B cell (primary cell): ENCODE results near the gene CCL17. TPM values are rescaled to one million over a fixed set of nuclear protein-coding genes. Genes with fewer than 3 reads are reported as not detected.
A peak's percentile ranks its signal among the peaks of the same experiment; 100 is the strongest.

Experiments used
- ATAC-seq: fragments of 200-7000 bp; cut with Tn5 transposase; one replicate; pipeline ENCODE4 v1.10.0; 2021; ENCODE audit warnings: low read depth, mild to moderate bottlenecking, moderate number of reproducible peaks, moderate library complexity
- CTCF ChIA-PET: fragments of 350-600 bp; sonication (Branson Sonifier 250); formaldehyde crosslinking; loops from one replicate; lab custom pipeline; 2021; ENCODE audit warnings: antibody characterized with exemption, inconsistent platforms; lab: Charles Lee
- POLR2A ChIA-PET: fragments of 350-600 bp; sonication (Branson Sonifier 250); formaldehyde crosslinking; loops from one replicate; lab custom pipeline; 2021; ENCODE audit warnings: antibody characterized with exemption; lab: Charles Lee
- DNase-seq: peaks from one replicate; pipeline ENCODE4 v3.0.0; 2013
- H2AFZ ChIP-seq: 2 replicates; pipeline ENCODE4 v1.6.1; 2012; ENCODE audit warnings: mild to moderate bottlenecking, low read depth, low read length; ENCODE audit not compliant: insufficient read depth, poor library complexity, severe bottlenecking
- H3K27ac ChIP-seq, 2 donors: 1 replicate in 1 of 2; 2 replicates in 1 of 2; pipeline ENCODE4 v1.5.1; 2012 to 2013; ENCODE audit warnings: low read length in 2 of 2, mild to moderate bottlenecking in 2 of 2, moderate library complexity in 1 of 2
- H3K27me3 ChIP-seq, 4 experiments: fragments of 200-600 bp in 1 of 4; sonication (generic) in 1 of 4; replicated peaks in 1 of 4; 1 replicate in 2 of 4; 2 replicates in 2 of 4; pipeline versions ENCODE4 v1.6.1 to v1.7.0; 2013 to 2016; ENCODE audit warnings: low read length in 3 of 4, mild to moderate bottlenecking in 2 of 4, mixed read lengths in 1 of 4, moderate library complexity in 1 of 4; ENCODE audit not compliant: insufficient read depth in 4 of 4, control insufficient read depth in 3 of 4; ENCODE audit errors: control extremely low read depth in 1 of 4
- H3K36me3 ChIP-seq, 2 experiments: replicated peaks in 1 of 2; 1 replicate in 1 of 2; 2 replicates in 1 of 2; pipeline versions ENCODE4 v1.6.1 to v1.7.1; 2013; ENCODE audit warnings: low read length in 1 of 2; ENCODE audit not compliant: insufficient read depth in 2 of 2, control insufficient read depth in 1 of 2; ENCODE audit errors: control extremely low read depth in 1 of 2, extremely low read depth in 1 of 2
- H3K4me1 ChIP-seq, 2 donors: fragments of 200-600 bp in 1 of 2; sonication (generic) in 1 of 2; 1 replicate in 1 of 2; 2 replicates in 1 of 2; pipeline versions ENCODE4 v1.5.1 to v1.6.1; 2013 to 2017; ENCODE audit warnings: low read length in 2 of 2; ENCODE audit not compliant: control insufficient read depth in 2 of 2, insufficient read depth in 2 of 2
- H3K4me2 ChIP-seq: replicated peaks from 2 replicates; pipeline ENCODE3; 2012; ENCODE audit warnings: mild to moderate bottlenecking, low read depth, low read length; ENCODE audit not compliant: poor library complexity, severe bottlenecking
- H3K4me3 ChIP-seq, 5 experiments: fragments of 200-600 bp in 1 of 5; sonication (generic) in 1 of 5; 1 replicate in 3 of 5; 2 replicates in 2 of 5; pipeline versions ENCODE4 v1.5.1 to v1.7.0; 2011 to 2016; ENCODE audit warnings: low read length in 4 of 5, mild to moderate bottlenecking in 4 of 5, low read depth in 2 of 5, control low read depth in 1 of 5, moderate library complexity in 1 of 5; ENCODE audit not compliant: insufficient read depth in 1 of 5; ENCODE audit errors: control extremely low read depth in 1 of 5, extremely low read depth in 1 of 5
- H3K79me2 ChIP-seq: fragments of 200-600 bp; sonication (generic); one replicate; pipeline ENCODE4 v1.6.0; 2016; ENCODE audit warnings: low read length; ENCODE audit not compliant: control insufficient read depth, insufficient read depth
- H3K9ac ChIP-seq: fragments of 200-600 bp; sonication (generic); 2 replicates; pipeline ENCODE4 v1.6.1; 2017; ENCODE audit warnings: mild to moderate bottlenecking, low read length, moderate library complexity
- H3K9me3 ChIP-seq, 3 donors: one replicate each; pipeline versions ENCODE4 v1.6.1 to v1.7.1; 2013; ENCODE audit warnings: low read length in 2 of 3; ENCODE audit not compliant: control insufficient read depth in 2 of 3, insufficient read depth in 1 of 3; ENCODE audit errors: control extremely low read depth in 1 of 3
- H4K20me1 ChIP-seq: 2 replicates; pipeline ENCODE4 v1.6.0; 2012; ENCODE audit warnings: mild to moderate bottlenecking, low read length; ENCODE audit not compliant: insufficient read depth, control insufficient read depth, poor library complexity, severe bottlenecking
- H3K27ac Mint-ChIP-seq: one replicate; pipeline ENCODE4 v1.8.0; 2021; ENCODE audit warnings: mixed read lengths
- H3K27me3 Mint-ChIP-seq: one replicate; pipeline ENCODE4 v1.8.0; 2021; ENCODE audit warnings: mixed read lengths
- H3K4me1 Mint-ChIP-seq: one replicate; pipeline ENCODE4 v1.8.0; 2021; ENCODE audit warnings: mixed read lengths
- H3K4me3 Mint-ChIP-seq: one replicate; pipeline ENCODE4 v1.8.0; 2021; ENCODE audit warnings: mixed read lengths
- H3K9me3 Mint-ChIP-seq: one replicate; pipeline ENCODE4 v1.8.0; 2022; ENCODE audit warnings: mixed read lengths; ENCODE audit not compliant: insufficient read depth
- CTCF ChIP-seq: fragments of 200-600 bp; IDR thresholded peaks from one replicate; pipeline ENCODE4 v1.8.0; 2022; ENCODE audit warnings: antibody characterized with exemption, mild to moderate bottlenecking
- EZH2 ChIP-seq: IDR thresholded peaks from 2 replicates; pipeline ENCODE4 v1.6.1; 2012; ENCODE audit warnings: borderline replicate concordance, low read depth, mild to moderate bottlenecking, moderate library complexity, low read length; ENCODE audit not compliant: insufficient read depth, poor library complexity, severe bottlenecking
- WGBS: methylation state at CpG from one replicate; pipeline ENCODE4 v1.1.5; 2013; ENCODE audit warnings: missing lambda C conversion rate; ENCODE audit not compliant: insufficient coverage; 5-methylcytosine and 5-hydroxymethylcytosine counted together
- intact Hi-C: fragments of 100-400 bp; cut with micrococcal nuclease; formaldehyde crosslinking; loops from one replicate; pipeline ENCODE4 v1.10.0; 2022
- polyA plus RNA-seq: library from polyadenylated mRNA; depleted of rRNA; stranded (reverse); fragments of >200 nt; gene quantifications from 2 replicates; pipeline ENCODE4 v1.2.3, GENCODE V29; 2012
- total RNA-seq, 2 donors: library from RNA; stranded (reverse); fragments of 120-200 nt in 1 of 2; gene quantifications; 1 replicate in 1 of 2; 2 replicates in 1 of 2; pipeline versions ENCODE4 v1.2.3 to v1.2.4, GENCODE V29; 2013 to 2022

Gene CCL17
- total and polyA plus RNA-seq, 2 donors (not counting 1 experiment from before 2014, with no cell fraction given) = not detected

- WGBS = 0% methylated on average over 2 of the region's 2 CpGs
- no peaks in the 10 kb centered on the region for H4K20me1 ChIP-seq
- H3K27me3 ChIP-seq = no peaks in the 10 kb centered on the region
- TF ChIP-seq EZH2 (no peak), CTCF (no peak)
- H3K27ac ChIP-seq = no peak overlapping the region
- CTCF ChIA-PET = interaction anchor here (2.4 to 3.4 kb wide), 2 partner anchors 10 to 12 kb away, joined by 8 to 11 read pairs; no protein-coding TSS in a partner anchor
- intact Hi-C loops = no loop called here
- peaks cover 26% of the 10 kb centered on the region for H3K4me1 Mint-ChIP-seq
- no peaks in the 10 kb centered on the region for H3K79me2 ChIP-seq
- H3K9me3 Mint-ChIP-seq = no peaks in the 10 kb centered on the region
- peaks cover 19 to 22% of the 10 kb centered on the region in 2 donors for H3K4me1 ChIP-seq
- H3K27ac Mint-ChIP-seq = no peak overlapping the region
- POLR2A ChIA-PET = no interaction called here
- H3K4me3 Mint-ChIP-seq = no peak overlapping the region
- ATAC-seq = no peak
- no peak overlapping the region for H3K4me3 ChIP-seq
- H3K9me3 ChIP-seq = peaks cover 0 to 6% (median 0%) of the 10 kb centered on the region in 3 donors
- no peak overlapping the region for H2AFZ ChIP-seq
- H3K4me2 ChIP-seq = peak overlapping the region; percentile 29
- H3K36me3 ChIP-seq = no peaks in the 10 kb centered on the region
- no peaks in the 10 kb centered on the region for H3K27me3 Mint-ChIP-seq
- H3K9ac ChIP-seq = no peak overlapping the region
- no peak for DNase-seq
Observed at GRCh38 chr16:57406881-57407280, 2.3 kb downstream of the CCL17 start.

GRCh38 chr16:57407521-57408353, 3.2 kb downstream of the CCL17 start:
- Histone ChIP-seq H3K27ac (no peak overlapping the region), H2AFZ (no peak overlapping the region), H3K4me3 (no peak overlapping the region), H3K4me2 (no peak overlapping the region), H4K20me1 (no peaks in the 10 kb centered on the region), H3K27me3 (no peaks in the 10 kb centered on the region), H3K79me2 (no peaks in the 10 kb centered on the region), H3K36me3 (no peaks in the 10 kb centered on the region), H3K9me3 (peaks cover 0 to 10% (median 0%) of the 10 kb centered on the region in 3 donors), H3K4me1 (peaks cover 27 to 31% of the 10 kb centered on the region in 2 donors), H3K9ac (no peak overlapping the region)
- no peak for DNase-seq
- POLR2A ChIA-PET = no interaction called here
- intact Hi-C loops = no loop called here
- Mint-ChIP-seq H3K27me3 (no peaks in the 10 kb centered on the region), H3K27ac (no peak overlapping the region), H3K9me3 (no peaks in the 10 kb centered on the region), H3K4me1 (peaks cover 33% of the 10 kb centered on the region), H3K4me3 (no peak overlapping the region)
- WGBS = 100% methylated on average over 5 of the region's 5 CpGs
- CTCF ChIA-PET = interaction anchor here (2.4 to 3.4 kb wide), 2 partner anchors 9 to 11 kb away, joined by 8 to 11 read pairs; no protein-coding TSS in a partner anchor
- no peak for ATAC-seq
- TF ChIP-seq EZH2 (no peak), CTCF (no peak)
